Lower lobe of right lung (tissue), 2 donors: Measurements from ENCODE around the gene PEPD. TPM values are rescaled to one million over a fixed set of nuclear protein-coding genes. Genes with fewer than 3 reads are reported as not detected.

Source experiments
- ATAC-seq, 2 donors: fragments of 200-7000 bp; cut with Tn5 transposase; one replicate each; pipeline ENCODE4 v1.9.1; 2020 to 2022; ENCODE audit warnings: mild to moderate bottlenecking in 2 of 2, moderate library complexity in 2 of 2
- DNase-seq: peaks from one replicate; pipeline ENCODE4 v3.0.0-alpha.2; 2020
- H3K27ac ChIP-seq: fragments of 200-600 bp; one replicate; pipeline ENCODE4 v1.8.0; 2022
- H3K27me3 ChIP-seq: fragments of 200-600 bp; one replicate; pipeline ENCODE4 v1.8.0; 2022; ENCODE audit warnings: low read depth
- H3K36me3 ChIP-seq: fragments of 200-600 bp; one replicate; pipeline ENCODE4 v1.8.0; 2022; ENCODE audit warnings: mild to moderate bottlenecking
- H3K4me1 ChIP-seq: fragments of 200-600 bp; one replicate; pipeline ENCODE4 v1.8.0; 2022
- H3K4me3 ChIP-seq: fragments of 200-600 bp; one replicate; pipeline ENCODE4 v1.8.0; 2022; ENCODE audit warnings: mild to moderate bottlenecking
- H3K9me3 ChIP-seq: fragments of 200-600 bp; one replicate; pipeline ENCODE4 v1.8.0; 2022
- CTCF ChIP-seq: fragments of 200-600 bp; IDR thresholded peaks from one replicate; pipeline ENCODE4 v1.8.0; 2022; ENCODE audit warnings: antibody characterized with exemption, mild to moderate bottlenecking
- intact Hi-C: fragments of 100-400 bp; cut with DNase I; formaldehyde crosslinking; loops from one replicate; pipeline ENCODE4 v1.11.0; 2022
- total RNA-seq: library from RNA; stranded (reverse); fragmentation: NEBNext Ultra II Directional; extraction: Animal tissue kit (Norgen Biotek cat#: 25700); gene quantifications from one replicate; pipeline ENCODE4 v1.2.1, GENCODE V29; 2021
- donor health status: DM: no; HTN: yes; CAD: no; lungs with severe emphysema.

PEPD gene
- total RNA-seq, 1 donor from 2014 or later: 94.0 TPM

GRCh38 chr19:33385956-33386355, 135.6 kb downstream of the PEPD start:
- peaks cover 35% of the 10 kb centered on the region for H3K36me3 ChIP-seq
- no peak for DNase-seq
- TF ChIP-seq CTCF: no peak
- no peak for ATAC-seq
- intact Hi-C loops: no loop called here
- H3K4me1 ChIP-seq: peaks cover 31% of the 10 kb centered on the region
- H3K4me3 ChIP-seq: no peak overlapping the region
- no peak overlapping the region for H3K27ac ChIP-seq
- H3K27me3 ChIP-seq: no peaks in the 10 kb centered on the region
- no peaks in the 10 kb centered on the region for H3K9me3 ChIP-seq

GRCh38 chr19:33384983-33385382, 136.6 kb downstream of the PEPD start:
- no peak overlapping the region for H3K4me3 ChIP-seq
- intact Hi-C loops: no loop called here
- DNase-seq (no peak), ATAC-seq (no peak)
- peaks cover 22% of the 10 kb centered on the region for H3K4me1 ChIP-seq
- H3K36me3 ChIP-seq: peaks cover 39% of the 10 kb centered on the region
- no peaks in the 10 kb centered on the region for H3K9me3 ChIP-seq
- H3K27ac ChIP-seq: no peak overlapping the region
- H3K27me3 ChIP-seq: no peaks in the 10 kb centered on the region
- no peak for TF ChIP-seq CTCF

- intact Hi-C loops: no loop called here
- no peaks in the 10 kb centered on the region for H3K27me3 ChIP-seq
- peaks cover 51% of the 10 kb centered on the region for H3K36me3 ChIP-seq
- no peak overlapping the region for H3K27ac ChIP-seq
- no peak overlapping the region for H3K4me3 ChIP-seq
- no peak for DNase-seq
- peaks cover 10% of the 10 kb centered on the region for H3K4me1 ChIP-seq
- no peaks in the 10 kb centered on the region for H3K9me3 ChIP-seq
- TF ChIP-seq CTCF: no peak
- ATAC-seq: no peak
These were observed 137.8 kb downstream of the PEPD start for GRCh38 chr19:33383720-33384292.

- intact Hi-C loops: no loop called here
- Histone ChIP-seq H3K36me3 (peaks cover 53% of the 10 kb centered on the region), H3K9me3 (no peaks in the 10 kb centered on the region), H3K4me3 (no peak overlapping the region), H3K4me1 (peaks cover 5% of the 10 kb centered on the region), H3K27me3 (no peaks in the 10 kb centered on the region), H3K27ac (no peak overlapping the region)
- DNase-seq (no peak), ATAC-seq (no peak)
- TF ChIP-seq CTCF: no peak
These were observed 138.6 kb downstream of the PEPD start for GRCh38 chr19:33382982-33383381.

GRCh38 chr19:33382006-33382405, 139.6 kb downstream of the PEPD start:
- peaks cover 43% of the 10 kb centered on the region for H3K36me3 ChIP-seq
- DNase-seq (no peak), ATAC-seq (no peak)
- TF ChIP-seq CTCF: no peak
- no peak overlapping the region for H3K4me3 ChIP-seq
- intact Hi-C loops: no loop called here
- H3K27me3 ChIP-seq: no peaks in the 10 kb centered on the region
- peaks cover 12% of the 10 kb centered on the region for H3K4me1 ChIP-seq
- H3K9me3 ChIP-seq: no peaks in the 10 kb centered on the region
- no peak overlapping the region for H3K27ac ChIP-seq
